Tracheal epithelial cell (primary cell): ENCODE results near the gene NPW. TPM values are rescaled to one million over a fixed set of nuclear protein-coding genes. Genes with fewer than 3 reads are reported as not detected.

Source experiments
- total RNA-seq: library from RNA; depleted of rRNA; stranded (reverse); fragments of >200 nt; gene quantifications from 2 replicates; pipeline ENCODE4 v1.2.1, GENCODE V29; 2014

Gene NPW
- total RNA-seq, result under 0.01 and 1.4 TPM in 2 replicates

DNA sequence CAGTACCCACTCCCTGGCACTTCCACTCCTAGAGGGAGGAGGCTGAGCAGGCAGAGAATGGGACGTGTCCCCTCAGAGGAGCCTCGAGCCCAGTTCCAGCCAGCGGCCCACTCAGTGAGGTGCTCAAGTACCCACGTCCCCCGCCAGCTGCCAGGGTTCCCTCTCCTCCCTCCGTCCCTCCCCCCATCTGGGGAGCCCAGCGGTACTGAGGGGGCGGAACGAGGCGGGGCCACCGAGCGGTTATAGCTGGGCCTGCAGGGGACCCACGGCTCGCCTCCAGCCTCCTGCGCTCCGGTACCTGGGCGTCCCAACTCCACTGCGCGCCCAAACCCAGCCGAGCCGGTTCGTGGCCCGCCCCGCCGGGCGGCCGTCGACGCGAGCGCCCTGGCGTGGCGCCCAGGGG is at the start of gene NPW:
Gene NPW (plus strand): TSS at position 268 of the 403 bp plus-strand sequence.

DNA sequence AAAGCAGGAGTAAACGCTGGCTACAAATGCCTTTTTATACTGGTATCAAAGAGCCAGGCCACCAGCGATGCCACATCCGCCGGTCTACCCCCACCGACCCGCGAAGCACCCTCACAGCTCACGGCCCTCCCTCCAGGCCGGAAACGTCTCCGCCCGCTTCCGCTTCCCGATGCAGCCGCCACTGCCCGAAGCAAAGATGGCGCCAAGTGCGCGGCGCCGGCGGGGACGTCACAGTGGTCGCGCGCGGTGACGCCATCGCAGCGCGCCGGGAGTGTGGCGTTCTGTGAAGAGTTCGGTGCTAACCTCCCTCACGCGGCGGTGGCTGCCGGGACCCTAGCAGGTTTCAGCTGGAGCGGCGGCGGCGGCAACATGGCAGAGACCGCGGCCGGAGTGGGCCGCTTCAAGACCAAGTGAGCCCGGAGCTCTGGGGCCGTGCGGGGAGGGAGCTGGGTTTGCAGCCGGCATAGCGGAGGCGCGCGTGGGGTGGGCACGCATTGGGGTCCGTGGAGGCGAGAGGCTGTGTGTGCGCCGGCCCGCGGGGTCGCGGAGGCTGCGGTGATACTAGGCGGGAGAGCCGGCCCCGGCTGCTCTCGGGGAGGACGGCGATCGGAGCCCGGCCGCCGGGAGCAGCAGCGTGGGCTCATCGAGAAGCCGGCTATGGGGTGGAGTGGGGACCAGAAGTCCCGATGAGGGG is 47.6 kb upstream of the NPW start, which contains the start of gene TBL3:
Gene TBL3 (plus strand): TSS at position 258 of the 694 bp plus-strand sequence. CDS start 112 bp downstream, at position 370.

DNA sequence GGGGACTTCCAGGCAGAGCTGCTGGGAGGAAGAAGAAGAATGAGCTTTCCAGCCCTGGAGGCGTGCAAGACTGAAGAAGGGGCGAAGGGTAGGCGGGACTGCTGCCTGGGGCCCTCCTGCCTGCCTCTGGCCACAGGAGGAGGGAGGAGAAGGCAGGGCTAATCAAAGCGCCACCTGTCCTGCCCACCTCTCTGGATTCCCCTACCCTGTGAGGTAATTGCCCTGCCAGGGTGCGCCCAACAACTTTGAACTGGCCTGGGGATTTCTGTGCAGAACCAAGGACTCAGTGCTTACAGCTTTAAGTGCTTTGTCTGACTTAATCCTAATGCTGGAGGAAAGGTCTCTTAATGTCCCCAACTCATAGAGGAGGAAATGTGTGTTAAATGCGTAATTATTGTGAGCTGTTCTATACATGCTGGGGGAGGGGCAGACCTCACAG is 38.2 kb upstream of the NPW start, which contains the start of gene NOXO1:
Gene NOXO1 (minus strand): TSS at position 72 of the 439 bp plus-strand sequence. CDS start 290 bp downstream, outside the sequence.

DNA sequence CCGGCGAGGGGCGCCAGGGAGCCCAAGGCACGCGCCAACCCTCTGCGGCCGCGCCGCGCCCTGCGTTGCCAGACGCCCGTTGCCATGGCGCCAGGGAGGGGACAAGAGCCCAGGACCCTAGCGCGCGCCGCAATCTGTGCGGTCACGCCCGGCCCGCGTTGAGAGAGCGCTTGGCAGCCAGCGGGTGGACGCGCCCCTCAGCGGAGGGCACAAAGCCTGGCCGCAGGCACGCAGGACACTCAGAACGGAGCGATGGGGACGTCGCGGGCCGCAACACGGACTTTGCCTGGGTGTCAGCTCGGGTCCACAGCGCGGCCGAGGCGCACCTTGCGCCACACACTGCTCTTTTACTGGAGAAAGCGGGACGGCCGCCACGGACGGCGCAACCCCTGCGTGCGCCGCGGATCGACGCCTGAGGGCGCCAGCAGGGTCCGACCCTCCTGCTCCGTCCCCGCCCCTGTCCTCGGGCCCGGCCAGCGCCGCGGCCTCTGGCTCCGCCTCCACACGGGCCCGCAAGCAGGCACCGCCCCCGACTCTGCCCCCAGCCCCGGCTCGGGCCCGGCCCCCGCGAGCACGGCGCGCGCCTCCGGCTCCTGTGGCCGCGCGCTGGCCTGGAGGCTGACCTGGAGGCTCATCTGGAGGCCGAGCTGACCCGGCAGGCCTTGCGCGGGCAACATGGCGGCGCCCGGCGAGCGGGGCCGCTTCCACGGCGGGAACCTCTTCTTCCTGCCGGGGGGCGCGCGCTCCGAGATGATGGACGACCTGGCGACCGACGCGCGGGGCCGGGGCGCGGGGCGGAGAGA is 35.8 kb upstream of the NPW start, which contains the start of gene GFER:
Gene GFER (plus strand): TSS at position 650 of the 803 bp plus-strand sequence. CDS start 26 bp downstream, at position 676.

DNA sequence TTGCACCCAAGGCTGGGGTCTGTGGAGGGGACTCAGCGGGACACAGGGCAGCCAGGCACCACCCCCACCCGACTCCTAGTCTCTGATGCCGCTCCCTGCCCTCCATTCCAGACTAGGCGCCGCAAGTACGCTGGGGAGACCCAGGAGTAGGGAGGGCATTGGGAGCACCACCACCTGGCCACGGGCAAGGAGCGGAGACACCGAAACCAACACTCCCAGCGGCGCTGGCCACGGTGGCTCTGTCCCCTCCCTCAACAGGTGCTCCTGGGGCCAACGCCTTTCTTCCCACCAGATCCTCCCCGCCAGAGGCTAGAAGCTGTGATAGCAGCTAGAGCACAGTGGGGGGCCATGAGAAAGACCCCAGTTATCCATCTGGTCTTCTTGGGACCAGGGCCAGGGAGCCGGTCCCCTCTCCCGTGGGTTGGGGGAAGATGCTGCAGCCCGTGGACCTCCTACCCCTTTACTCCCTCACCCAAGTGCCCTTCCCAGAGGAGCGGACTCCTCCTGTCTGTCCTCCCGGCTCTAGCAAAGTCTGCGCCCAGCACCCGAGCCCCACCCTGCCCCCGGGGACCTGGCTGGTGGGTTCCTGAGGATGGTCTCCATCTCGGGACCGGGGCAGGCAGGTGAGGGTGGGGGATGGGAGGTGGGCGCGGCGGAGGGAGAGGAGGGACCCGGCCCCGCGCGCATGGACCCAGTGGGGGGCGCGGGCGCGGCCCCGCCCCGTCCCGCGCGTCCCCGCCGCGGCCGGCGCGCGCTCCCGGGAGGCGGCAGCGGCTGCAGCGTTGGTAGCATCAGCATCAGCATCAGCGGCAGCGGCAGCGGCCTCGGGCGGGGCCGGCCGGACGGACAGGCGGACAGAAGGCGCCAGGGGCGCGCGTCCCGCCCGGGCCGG is 30.1 kb upstream of the NPW start, which contains the start of gene SYNGR3:
Gene SYNGR3 (plus strand): TSS at position 762 of the 892 bp plus-strand sequence. CDS start 133 bp downstream, outside the sequence.

DNA sequence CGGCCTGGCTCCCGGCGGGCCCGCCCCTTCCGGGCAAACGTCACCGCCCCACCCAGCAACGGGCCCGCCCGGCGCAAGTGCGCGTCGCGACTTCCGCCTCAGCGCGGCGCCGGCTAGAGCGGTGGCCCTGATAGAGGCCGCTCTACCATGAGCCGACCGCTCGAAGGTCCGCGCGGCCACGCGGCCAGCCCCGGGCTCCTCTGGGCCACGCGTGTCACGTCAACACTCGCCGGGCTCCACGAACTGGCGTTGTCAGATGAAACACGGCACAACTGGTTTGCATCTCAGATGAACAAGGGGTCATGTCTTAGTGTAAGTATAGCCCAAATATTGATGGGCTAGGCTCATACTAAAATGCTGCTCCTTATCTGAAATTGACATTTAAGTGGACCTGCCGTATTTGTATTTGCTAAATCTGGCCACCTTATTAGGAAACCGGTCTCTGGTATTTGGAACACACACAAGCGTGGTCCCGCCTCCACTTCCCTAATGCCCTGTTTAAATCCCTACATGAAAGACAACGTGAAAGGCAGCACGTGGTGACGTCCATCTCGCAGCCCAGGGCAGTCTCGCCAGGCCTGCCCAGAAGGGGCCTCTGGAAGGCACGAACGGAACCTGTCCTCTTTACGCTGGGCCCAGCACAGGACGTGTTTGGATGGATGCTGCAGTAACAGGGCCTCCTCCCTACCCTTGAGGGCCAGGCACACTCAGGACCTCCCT is 9.6 kb upstream of the NPW start, which contains the start of gene ZNF598:
Gene ZNF598 (minus strand): TSS at position 31 of the 720 bp plus-strand sequence.

DNA sequence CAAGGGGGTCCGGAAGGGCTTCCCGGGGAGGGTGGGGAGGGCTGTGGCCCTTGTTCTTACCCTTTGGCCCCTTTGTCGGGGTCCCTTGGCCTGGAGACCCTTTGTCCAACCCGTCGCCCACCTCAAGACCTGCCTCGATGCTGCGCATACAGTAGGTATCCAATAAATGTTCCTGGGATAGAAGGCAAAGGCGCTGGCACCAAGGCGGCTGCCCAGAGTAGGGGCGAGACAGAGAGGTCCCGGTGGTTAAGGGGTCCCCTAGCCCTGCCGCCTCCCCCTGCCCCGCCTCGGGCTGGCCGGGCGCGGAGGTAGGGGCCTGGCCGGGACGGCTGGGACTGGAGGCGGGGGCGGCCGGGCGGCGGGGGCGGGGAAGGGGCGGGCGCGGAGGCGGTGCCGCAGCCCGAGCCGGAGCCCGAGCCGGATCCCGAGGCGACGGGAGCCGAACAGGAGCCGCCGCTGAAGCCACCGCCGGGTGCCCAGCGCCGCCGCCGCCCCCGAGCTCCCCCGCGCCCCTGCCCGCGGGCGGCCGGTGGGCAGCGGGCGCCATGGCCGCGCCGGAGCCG is 7.0 kb downstream of the NPW start, which contains the start of gene NHERF2:
Gene NHERF2 (plus strand): TSS at position 442 of the 563 bp plus-strand sequence. CDS start 104 bp downstream, at position 546.

DNA sequence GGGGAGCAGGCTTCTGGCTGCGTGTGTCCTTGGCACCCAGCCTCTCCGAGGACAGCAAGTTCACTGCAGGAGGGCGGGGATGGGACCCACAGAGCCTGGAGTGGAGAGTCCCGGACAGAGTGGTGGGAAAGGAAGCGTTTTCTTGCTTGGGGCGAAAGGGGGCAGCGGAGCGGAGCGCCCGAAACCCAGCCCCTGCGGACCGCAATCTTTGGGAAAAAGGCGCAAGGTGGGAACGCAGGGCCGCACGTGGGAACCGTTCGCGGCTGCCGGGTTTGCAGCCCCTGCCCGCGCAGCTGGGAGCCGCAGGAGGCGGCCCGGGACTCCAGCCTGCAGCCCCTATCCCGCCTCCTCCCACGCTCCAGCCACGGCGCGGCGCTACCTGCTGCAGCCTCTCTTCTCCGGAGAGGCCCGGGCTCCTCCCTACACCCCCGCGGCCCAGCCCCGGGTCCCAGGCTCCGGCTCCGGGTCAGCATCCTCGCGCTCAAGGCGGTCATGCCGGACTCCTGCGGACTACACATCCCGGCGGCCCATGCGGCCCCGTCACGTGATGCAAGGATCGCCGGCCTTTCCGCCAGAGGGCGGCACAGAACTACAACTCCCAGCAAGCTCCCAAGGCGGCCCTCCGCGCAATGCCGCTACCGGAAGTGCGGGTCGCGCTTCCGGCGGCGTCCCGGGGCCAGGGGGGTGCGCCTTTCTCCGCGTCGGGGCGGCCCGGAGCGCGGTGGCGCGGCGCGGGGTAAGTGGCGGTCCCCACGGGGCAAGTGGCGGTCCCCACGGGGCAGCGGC is 27.9 kb downstream of the NPW start, which contains the start of the genes NTHL1 and TSC2:
Gene NTHL1 (minus strand): TSS at position 505 of the 786 bp plus-strand sequence. CDS start 11 bp downstream, at position 494.
Gene TSC2 (plus strand): TSS at position 656 of the 786 bp plus-strand sequence. CDS start 631 bp downstream, outside the sequence.

Other genes starting within 250 kb of the NPW start
- 114 and 146 TPM in 2 replicates for gene NME3, start 248.2 kb upstream of the NPW start, total RNA-seq
- 2.8 and 17.8 TPM in 2 replicates for gene EME2, start 247.0 kb upstream of the NPW start, total RNA-seq
- gene MRPS34, start 246.7 kb upstream of the NPW start, total RNA-seq, result 91.8 and 93.1 TPM in 2 replicates
- 54.2 and 59.3 TPM in 2 replicates for gene SPSB3, start 237.2 kb upstream of the NPW start, total RNA-seq
- gene NUBP2, start 236.8 kb upstream of the NPW start, total RNA-seq, result 82.7 and 111 TPM in 2 replicates
- under 0.01 TPM in 1 of 2 replicates, not detected in the other for gene IGFALS, start 226.1 kb upstream of the NPW start, total RNA-seq
- gene HAGH, start 193.0 kb upstream of the NPW start, total RNA-seq, result 68.2 and 75.2 TPM in 2 replicates
- gene FAHD1, start 192.6 kb upstream of the NPW start, total RNA-seq, result 56.5 and 106 TPM in 2 replicates
- gene MEIOB, start 147.6 kb upstream of the NPW start, total RNA-seq, result 0.24 TPM in 1 of 2 replicates, not detected in the other
- gene HS3ST6, start 101.4 kb upstream of the NPW start, total RNA-seq, result 0.24 TPM in 1 of 2 replicates, not detected in the other
- 0.85 and 1.9 TPM in 2 replicates for gene MSRB1, start 76.6 kb upstream of the NPW start, total RNA-seq
- 0.24 TPM in 1 of 2 replicates, not detected in the other for gene RPL3L, start 65.1 kb upstream of the NPW start, total RNA-seq
- 114 and 124 TPM in 2 replicates for gene NDUFB10, start 60.2 kb upstream of the NPW start, total RNA-seq
- 2,434 and 3,731 TPM in 2 replicates for gene RPS2, start 55.0 kb upstream of the NPW start, total RNA-seq
- 0.85 TPM in 1 of 2 replicates, not detected in the other for gene RNF151, start 52.9 kb upstream of the NPW start, total RNA-seq
- gene TBL3, start 47.7 kb upstream of the NPW start, total RNA-seq, result 65.9 and 82.9 TPM in 2 replicates
- gene NOXO1, start 38.3 kb upstream of the NPW start, total RNA-seq, result 1.2 and 2.6 TPM in 2 replicates
- gene GFER, start 35.6 kb upstream of the NPW start, total RNA-seq, result 8.9 and 24.9 TPM in 2 replicates
- 4.7 and 4.8 TPM in 2 replicates for gene SYNGR3, start 29.8 kb upstream of the NPW start, total RNA-seq
- 28.0 and 31.8 TPM in 2 replicates for gene ZNF598, start 10.0 kb upstream of the NPW start, total RNA-seq
- gene NHERF2, start 7.1 kb downstream of the NPW start, total RNA-seq, result 12.8 and 17.1 TPM in 2 replicates
- gene NTHL1, start 28.0 kb downstream of the NPW start, total RNA-seq, result 32.8 and 45.6 TPM in 2 replicates
- gene TSC2, start 28.2 kb downstream of the NPW start, total RNA-seq, result 30.6 and 31.3 TPM in 2 replicates
- 74.2 and 96.1 TPM in 2 replicates for gene PKD1, start 116.1 kb downstream of the NPW start, total RNA-seq
- 0.48 and 1.7 TPM in 2 replicates for gene RAB26, start 128.8 kb downstream of the NPW start, total RNA-seq
- 60.2 and 78.9 TPM in 2 replicates for gene TRAF7, start 136.0 kb downstream of the NPW start, total RNA-seq
- gene CASKIN1, start 176.8 kb downstream of the NPW start, total RNA-seq, result 0.43 and 0.96 TPM in 2 replicates
- 19.2 and 26.0 TPM in 2 replicates for gene MLST8, start 185.7 kb downstream of the NPW start, total RNA-seq
- gene BRICD5, start 191.1 kb downstream of the NPW start, total RNA-seq, result 0.24 and 1.3 TPM in 2 replicates
- gene PGP, start 195.1 kb downstream of the NPW start, total RNA-seq, result 14.5 and 19.0 TPM in 2 replicates
- 26.0 and 32.0 TPM in 2 replicates for gene E4F1, start 203.8 kb downstream of the NPW start, total RNA-seq
- gene DNASE1L2, start 216.7 kb downstream of the NPW start, total RNA-seq, result not detected in 2 replicates
- gene ECI1, start 231.8 kb downstream of the NPW start, total RNA-seq, result 51.8 and 119 TPM in 2 replicates
- gene RNPS1, start 248.3 kb downstream of the NPW start, total RNA-seq, result 79.5 and 80.2 TPM in 2 replicates